ENCODE measurements around the gene ARHGEF18. TPM values are rescaled to one million over a fixed set of nuclear protein-coding genes. Genes with fewer than 3 reads are reported as not detected.

ARHGEF18 gene
- total and polyA plus RNA-seq, 2 experiments from 2014 or later, result 12.8 to 47.6 TPM

DNA sequence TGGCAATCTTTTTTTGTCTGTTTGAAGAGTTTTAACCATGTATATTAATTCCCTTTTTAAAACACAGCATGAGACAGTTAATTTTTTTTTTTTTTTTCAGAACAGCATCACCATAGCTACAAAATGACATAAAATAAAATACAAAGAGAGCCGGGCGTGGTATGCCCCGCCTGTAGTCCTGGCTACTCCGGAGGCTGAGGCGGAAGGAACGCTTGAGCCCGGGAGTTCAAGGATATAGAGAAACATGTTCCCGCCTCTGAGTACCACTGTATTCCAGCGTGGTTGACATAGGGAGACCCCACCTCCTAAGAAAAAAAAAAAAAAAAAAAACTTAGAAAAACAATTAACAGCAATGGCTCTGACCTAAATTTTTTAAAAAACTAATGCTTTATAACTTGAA, 44.5 kb upstream of the ARHGEF18 start:
- Mint-ChIP-seq H3K9me3 (no peaks in the 10 kb centered on the region), H3K27ac (no peak overlapping the region), H3K4me1 (no peaks in the 10 kb centered on the region), H3K4me3 (no peak overlapping the region), H3K36me3 (ENCODE audit: low read depth) (no peaks in the 10 kb centered on the region), H3K27me3 (ENCODE audit: insufficient read depth, low read depth, poor library complexity) (peaks cover 5% of the 10 kb centered on the region)
- no peak for DNase-seq (ENCODE audit: low spot score)
- no peaks in the 10 kb centered on the region for H3F3A ChIP-seq (replicated peaks; ENCODE audit: low read depth)
- H3K4me1 ChIP-seq (ENCODE audit: insufficient read depth), result no peaks in the 10 kb centered on the region
- H2AFZ ChIP-seq, result no peak overlapping the region
- no peak overlapping the region for H3K4me2 ChIP-seq
- ATAC-seq, result no peak
- H3K27ac ChIP-seq (ENCODE audit: low read depth), result no peak overlapping the region
- no peaks in the 10 kb centered on the region for H3K36me3 ChIP-seq (ENCODE audit: insufficient read depth)
- H4K20me1 ChIP-seq (replicated peaks; ENCODE audit: insufficient read depth), result no peaks in the 10 kb centered on the region
- H3K9me2 ChIP-seq (ENCODE audit: insufficient read depth), result no peaks in the 10 kb centered on the region
- TF ChIP-seq, protein P1, sequence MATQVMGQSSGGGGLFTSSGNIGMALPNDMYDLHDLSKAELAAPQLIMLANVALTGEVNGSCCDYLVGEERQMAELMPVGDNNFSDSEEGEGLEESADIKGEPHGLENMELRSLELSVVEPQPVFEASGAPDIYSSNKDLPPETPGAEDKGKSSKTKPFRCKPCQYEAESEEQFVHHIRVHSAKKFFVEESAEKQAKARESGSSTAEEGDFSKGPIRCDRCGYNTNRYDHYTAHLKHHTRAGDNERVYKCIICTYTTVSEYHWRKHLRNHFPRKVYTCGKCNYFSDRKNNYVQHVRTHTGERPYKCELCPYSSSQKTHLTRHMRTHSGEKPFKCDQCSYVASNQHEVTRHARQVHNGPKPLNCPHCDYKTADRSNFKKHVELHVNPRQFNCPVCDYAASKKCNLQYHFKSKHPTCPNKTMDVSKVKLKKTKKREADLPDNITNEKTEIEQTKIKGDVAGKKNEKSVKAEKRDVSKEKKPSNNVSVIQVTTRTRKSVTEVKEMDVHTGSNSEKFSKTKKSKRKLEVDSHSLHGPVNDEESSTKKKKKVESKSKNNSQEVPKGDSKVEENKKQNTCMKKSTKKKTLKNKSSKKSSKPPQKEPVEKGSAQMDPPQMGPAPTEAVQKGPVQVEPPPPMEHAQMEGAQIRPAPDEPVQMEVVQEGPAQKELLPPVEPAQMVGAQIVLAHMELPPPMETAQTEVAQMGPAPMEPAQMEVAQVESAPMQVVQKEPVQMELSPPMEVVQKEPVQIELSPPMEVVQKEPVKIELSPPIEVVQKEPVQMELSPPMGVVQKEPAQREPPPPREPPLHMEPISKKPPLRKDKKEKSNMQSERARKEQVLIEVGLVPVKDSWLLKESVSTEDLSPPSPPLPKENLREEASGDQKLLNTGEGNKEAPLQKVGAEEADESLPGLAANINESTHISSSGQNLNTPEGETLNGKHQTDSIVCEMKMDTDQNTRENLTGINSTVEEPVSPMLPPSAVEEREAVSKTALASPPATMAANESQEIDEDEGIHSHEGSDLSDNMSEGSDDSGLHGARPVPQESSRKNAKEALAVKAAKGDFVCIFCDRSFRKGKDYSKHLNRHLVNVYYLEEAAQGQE (IDR thresholded peaks at IDR 0.05; ENCODE audit: unreplicated experiment), result no peak
- TF ChIP-seq ZNF331 (CRISPR knock-in tag; IDR thresholded peaks at IDR 0.05; ENCODE audit: low read depth) (no peak), CREB1 (CRISPR knock-in tag; IDR thresholded peaks at IDR 0.05; ENCODE audit: low read depth) (no peak), STAT1 (IDR thresholded peaks at IDR 0.05; ENCODE audit: unreplicated experiment) (no peak), EZH2 (IDR thresholded peaks at IDR 0.05; ENCODE audit: low read depth, unreplicated experiment) (no peak), EZH2phosphoT487 (IDR thresholded peaks at IDR 0.05; ENCODE audit: unreplicated experiment) (no peak), POLR2AphosphoS5 (IDR thresholded peaks at IDR 0.05; ENCODE audit: low read depth) (no peak), ZNF114 (CRISPR knock-in tag; IDR thresholded peaks at IDR 0.05) (no peak), JUNB (IDR thresholded peaks at IDR 0.05; ENCODE audit: unreplicated experiment) (no peak), NANOG (IDR thresholded peaks at IDR 0.05; ENCODE audit: borderline replicate concordance) (no peak)
- TF ChIP-seq, protein P2, sequence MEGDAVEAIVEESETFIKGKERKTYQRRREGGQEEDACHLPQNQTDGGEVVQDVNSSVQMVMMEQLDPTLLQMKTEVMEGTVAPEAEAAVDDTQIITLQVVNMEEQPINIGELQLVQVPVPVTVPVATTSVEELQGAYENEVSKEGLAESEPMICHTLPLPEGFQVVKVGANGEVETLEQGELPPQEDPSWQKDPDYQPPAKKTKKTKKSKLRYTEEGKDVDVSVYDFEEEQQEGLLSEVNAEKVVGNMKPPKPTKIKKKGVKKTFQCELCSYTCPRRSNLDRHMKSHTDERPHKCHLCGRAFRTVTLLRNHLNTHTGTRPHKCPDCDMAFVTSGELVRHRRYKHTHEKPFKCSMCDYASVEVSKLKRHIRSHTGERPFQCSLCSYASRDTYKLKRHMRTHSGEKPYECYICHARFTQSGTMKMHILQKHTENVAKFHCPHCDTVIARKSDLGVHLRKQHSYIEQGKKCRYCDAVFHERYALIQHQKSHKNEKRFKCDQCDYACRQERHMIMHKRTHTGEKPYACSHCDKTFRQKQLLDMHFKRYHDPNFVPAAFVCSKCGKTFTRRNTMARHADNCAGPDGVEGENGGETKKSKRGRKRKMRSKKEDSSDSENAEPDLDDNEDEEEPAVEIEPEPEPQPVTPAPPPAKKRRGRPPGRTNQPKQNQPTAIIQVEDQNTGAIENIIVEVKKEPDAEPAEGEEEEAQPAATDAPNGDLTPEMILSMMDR (conservative IDR thresholded peaks at IDR 0.05; ENCODE audit: low read depth in 2 of 2), result no peak
- TF ChIP-seq, protein P3, sequence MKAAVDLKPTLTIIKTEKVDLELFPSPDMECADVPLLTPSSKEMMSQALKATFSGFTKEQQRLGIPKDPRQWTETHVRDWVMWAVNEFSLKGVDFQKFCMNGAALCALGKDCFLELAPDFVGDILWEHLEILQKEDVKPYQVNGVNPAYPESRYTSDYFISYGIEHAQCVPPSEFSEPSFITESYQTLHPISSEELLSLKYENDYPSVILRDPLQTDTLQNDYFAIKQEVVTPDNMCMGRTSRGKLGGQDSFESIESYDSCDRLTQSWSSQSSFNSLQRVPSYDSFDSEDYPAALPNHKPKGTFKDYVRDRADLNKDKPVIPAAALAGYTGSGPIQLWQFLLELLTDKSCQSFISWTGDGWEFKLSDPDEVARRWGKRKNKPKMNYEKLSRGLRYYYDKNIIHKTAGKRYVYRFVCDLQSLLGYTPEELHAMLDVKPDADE (IDR thresholded peaks at IDR 0.05), result no peak
- TF ChIP-seq, protein P4, sequence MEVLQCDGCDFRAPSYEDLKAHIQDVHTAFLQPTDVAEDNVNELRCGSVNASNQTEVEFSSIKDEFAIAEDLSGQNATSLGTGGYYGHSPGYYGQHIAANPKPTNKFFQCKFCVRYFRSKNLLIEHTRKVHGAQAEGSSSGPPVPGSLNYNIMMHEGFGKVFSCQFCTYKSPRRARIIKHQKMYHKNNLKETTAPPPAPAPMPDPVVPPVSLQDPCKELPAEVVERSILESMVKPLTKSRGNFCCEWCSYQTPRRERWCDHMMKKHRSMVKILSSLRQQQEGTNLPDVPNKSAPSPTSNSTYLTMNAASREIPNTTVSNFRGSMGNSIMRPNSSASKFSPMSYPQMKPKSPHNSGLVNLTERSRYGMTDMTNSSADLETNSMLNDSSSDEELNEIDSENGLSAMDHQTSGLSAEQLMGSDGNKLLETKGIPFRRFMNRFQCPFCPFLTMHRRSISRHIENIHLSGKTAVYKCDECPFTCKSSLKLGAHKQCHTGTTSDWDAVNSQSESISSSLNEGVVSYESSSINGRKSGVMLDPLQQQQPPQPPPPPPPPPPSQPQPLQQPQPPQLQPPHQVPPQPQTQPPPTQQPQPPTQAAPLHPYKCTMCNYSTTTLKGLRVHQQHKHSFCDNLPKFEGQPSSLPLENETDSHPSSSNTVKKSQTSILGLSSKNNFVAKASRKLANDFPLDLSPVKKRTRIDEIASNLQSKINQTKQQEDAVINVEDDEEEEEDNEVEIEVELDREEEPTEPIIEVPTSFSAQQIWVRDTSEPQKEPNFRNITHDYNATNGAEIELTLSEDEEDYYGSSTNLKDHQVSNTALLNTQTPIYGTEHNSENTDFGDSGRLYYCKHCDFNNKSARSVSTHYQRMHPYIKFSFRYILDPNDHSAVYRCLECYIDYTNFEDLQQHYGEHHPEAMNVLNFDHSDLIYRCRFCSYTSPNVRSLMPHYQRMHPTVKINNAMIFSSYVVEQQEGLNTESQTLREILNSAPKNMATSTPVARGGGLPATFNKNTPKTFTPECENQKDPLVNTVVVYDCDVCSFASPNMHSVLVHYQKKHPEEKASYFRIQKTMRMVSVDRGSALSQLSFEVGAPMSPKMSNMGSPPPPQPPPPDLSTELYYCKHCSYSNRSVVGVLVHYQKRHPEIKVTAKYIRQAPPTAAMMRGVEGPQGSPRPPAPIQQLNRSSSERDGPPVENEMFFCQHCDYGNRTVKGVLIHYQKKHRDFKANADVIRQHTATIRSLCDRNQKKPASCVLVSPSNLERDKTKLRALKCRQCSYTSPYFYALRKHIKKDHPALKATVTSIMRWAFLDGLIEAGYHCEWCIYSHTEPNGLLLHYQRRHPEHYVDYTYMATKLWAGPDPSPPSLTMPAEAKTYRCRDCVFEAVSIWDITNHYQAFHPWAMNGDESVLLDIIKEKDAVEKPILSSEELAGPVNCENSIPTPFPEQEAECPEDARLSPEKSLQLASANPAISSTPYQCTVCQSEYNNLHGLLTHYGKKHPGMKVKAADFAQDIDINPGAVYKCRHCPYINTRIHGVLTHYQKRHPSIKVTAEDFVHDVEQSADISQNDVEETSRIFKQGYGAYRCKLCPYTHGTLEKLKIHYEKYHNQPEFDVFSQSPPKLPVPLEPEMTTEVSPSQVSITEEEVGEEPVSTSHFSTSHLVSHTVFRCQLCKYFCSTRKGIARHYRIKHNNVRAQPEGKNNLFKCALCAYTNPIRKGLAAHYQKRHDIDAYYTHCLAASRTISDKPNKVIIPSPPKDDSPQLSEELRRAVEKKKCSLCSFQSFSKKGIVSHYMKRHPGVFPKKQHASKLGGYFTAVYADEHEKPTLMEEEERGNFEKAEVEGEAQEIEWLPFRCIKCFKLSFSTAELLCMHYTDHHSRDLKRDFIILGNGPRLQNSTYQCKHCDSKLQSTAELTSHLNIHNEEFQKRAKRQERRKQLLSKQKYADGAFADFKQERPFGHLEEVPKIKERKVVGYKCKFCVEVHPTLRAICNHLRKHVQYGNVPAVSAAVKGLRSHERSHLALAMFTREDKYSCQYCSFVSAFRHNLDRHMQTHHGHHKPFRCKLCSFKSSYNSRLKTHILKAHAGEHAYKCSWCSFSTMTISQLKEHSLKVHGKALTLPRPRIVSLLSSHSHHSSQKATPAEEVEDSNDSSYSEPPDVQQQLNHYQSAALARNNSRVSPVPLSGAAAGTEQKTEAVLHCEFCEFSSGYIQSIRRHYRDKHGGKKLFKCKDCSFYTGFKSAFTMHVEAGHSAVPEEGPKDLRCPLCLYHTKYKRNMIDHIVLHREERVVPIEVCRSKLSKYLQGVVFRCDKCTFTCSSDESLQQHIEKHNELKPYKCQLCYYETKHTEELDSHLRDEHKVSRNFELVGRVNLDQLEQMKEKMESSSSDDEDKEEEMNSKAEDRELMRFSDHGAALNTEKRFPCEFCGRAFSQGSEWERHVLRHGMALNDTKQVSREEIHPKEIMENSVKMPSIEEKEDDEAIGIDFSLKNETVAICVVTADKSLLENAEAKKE (CRISPR knock-in tag; IDR thresholded peaks at IDR 0.05), result no peak
- H3K79me2 ChIP-seq (replicated peaks; ENCODE audit: insufficient read depth), result no peaks in the 10 kb centered on the region
- H3K27me3 ChIP-seq (ENCODE audit: insufficient read depth), result no peaks in the 10 kb centered on the region
- H3K4me3 ChIP-seq, result no peak overlapping the region
